BLaER1 treated with 17β-estradiol and CSF1 and Interleukin-3, amounts not matched to agents 10 nM and 100 nM (cell line): ENCODE data around the gene FN3KRP.
"Not testable (repeated sequence)": the region's sequence is repeated elsewhere in the genome, so short reads cannot be mapped to it uniquely, and the experiment has no call there.

Experiments
- H3K27ac ChIP-seq, 11 experiments: shearing (Covaris generic); formaldehyde crosslinking; 2 replicates each; pipeline ENCODE4 v1.8.1; 2022
- H3K27me3 ChIP-seq, 11 experiments: shearing (Covaris generic); formaldehyde crosslinking; 2 replicates each; pipeline ENCODE4 v1.8.1; 2022
- H3K36me3 ChIP-seq, 11 experiments: shearing (Covaris generic); formaldehyde crosslinking; 2 replicates each; pipeline ENCODE4 v1.8.1; 2022
- H3K4me1 ChIP-seq, 10 experiments: shearing (Covaris generic); formaldehyde crosslinking; 2 replicates each; pipeline ENCODE4 v1.8.1; 2022
- H3K4me2 ChIP-seq, 11 experiments: shearing (Covaris generic); formaldehyde crosslinking; 2 replicates each; pipeline ENCODE4 v1.8.1; 2022
- H3K4me3 ChIP-seq, 10 experiments: shearing (Covaris generic); formaldehyde crosslinking; 2 replicates each; pipeline ENCODE4 v1.8.1; 2022
- H3K9ac ChIP-seq, 11 experiments: shearing (Covaris generic); formaldehyde crosslinking; 2 replicates each; pipeline ENCODE4 v1.8.1; 2022
- H3K9me3 ChIP-seq, 11 experiments: shearing (Covaris generic); formaldehyde crosslinking; replicated peaks in 1 of 11; 2 replicates each; pipeline ENCODE4 v1.8.1; 2022
- H4K20me1 ChIP-seq, 11 experiments: shearing (Covaris generic); formaldehyde crosslinking; 2 replicates each; pipeline ENCODE4 v1.8.1; 2022
- Cebpa-rat ChIP-seq, 11 experiments: shearing (Covaris generic); IDR thresholded peaks; 2 replicates each; pipeline ENCODE4 v1.8.1; 2022

Gene FN3KRP

GRCh38 chr17:82769041-82769440, 52.5 kb downstream of the FN3KRP start:
- no peak for TF ChIP-seq Cebpa-rat (IDR thresholded peaks at IDR 0.05)
- no peak overlapping the region for H3K4me2 ChIP-seq
- no peak overlapping the region for H3K9ac ChIP-seq
- H3K27ac ChIP-seq: no peak overlapping the region
- H4K20me1 ChIP-seq: peaks cover 0 to 46% (median 6%) of the 10 kb centered on the region in 11 experiments; a peak in 13 of 22 replicates
- no peaks in the 10 kb centered on the region for H3K27me3 ChIP-seq
- peaks cover 10 to 36% (median 20%) of the 10 kb centered on the region in 10 experiments for H3K4me1 ChIP-seq
- no peaks in the 10 kb centered on the region for H3K9me3 ChIP-seq
- peaks cover 51 to 92% (median 87%) of the 10 kb centered on the region in 11 experiments for H3K36me3 ChIP-seq
- H3K4me3 ChIP-seq: no peak overlapping the region

GRCh38 chr17:82772026-82772425, 55.5 kb downstream of the FN3KRP start:
- TF ChIP-seq Cebpa-rat (IDR thresholded peaks at IDR 0.05): no peak
- peaks cover 0 to 52% (median 29%) of the 10 kb centered on the region in 11 experiments; a peak in 19 of 22 replicates for H4K20me1 ChIP-seq
- H3K27ac ChIP-seq: no peak overlapping the region
- no peak overlapping the region for H3K4me3 ChIP-seq
- peaks cover 20 to 48% (median 33%) of the 10 kb centered on the region in 10 experiments for H3K4me1 ChIP-seq
- H3K36me3 ChIP-seq: peaks cover 46 to 67% (median 64%) of the 10 kb centered on the region in 11 experiments
- H3K27me3 ChIP-seq: peaks cover 0 to 11% (median 0%) of the 10 kb centered on the region in 11 experiments; a peak in 3 of 22 replicates
- no peaks in the 10 kb centered on the region for H3K9me3 ChIP-seq
- H3K4me2 ChIP-seq: peak overlapping the region in 3 of 11 experiments; percentile 1 to 16 (median 7); a peak in 5 of 22 replicates
- no peak overlapping the region for H3K9ac ChIP-seq

GRCh38 chr17:82774456-82774855, 58.0 kb downstream of the FN3KRP start:
- peak overlapping the region; percentile 76 to 99 (median 93) for H3K4me2 ChIP-seq
- peaks cover 0 to 13% (median 0%) of the 10 kb centered on the region in 11 experiments; a peak in 3 of 22 replicates for H3K27me3 ChIP-seq
- peaks cover 0 to 66% (median 40%) of the 10 kb centered on the region in 11 experiments; a peak in 19 of 22 replicates for H4K20me1 ChIP-seq
- H3K27ac ChIP-seq: peak overlapping the region in 2 of 11 experiments; percentile 27 to 41; a peak in 2 of 22 replicates
- not testable (repeated sequence) for H3K9me3 ChIP-seq
- H3K4me3 ChIP-seq: peak overlapping the region in 1 of 10 experiments; percentile 50; a peak in 3 of 20 replicates
- peaks cover 31 to 69% (median 54%) of the 10 kb centered on the region in 10 experiments for H3K4me1 ChIP-seq
- peak overlapping the region in 2 of 11 experiments; percentile 39 to 42; a peak in 3 of 22 replicates for H3K9ac ChIP-seq
- H3K36me3 ChIP-seq: peaks cover 25 to 43% (median 41%) of the 10 kb centered on the region in 11 experiments

GRCh38 chr17:82775001-82775823, 58.7 kb downstream of the FN3KRP start:
- Histone ChIP-seq H3K9me3 (no peaks in the 10 kb centered on the region), H3K4me2 (peak overlapping the region; percentile 76 to 99 (median 93)), H3K27ac (peak overlapping the region in 7 of 11 experiments; percentile 13 to 62 (median 27); a peak in 10 of 22 replicates), H3K4me1 (peaks cover 38 to 77% (median 61%) of the 10 kb centered on the region in 10 experiments), H3K27me3 (peaks cover 0 to 13% (median 0%) of the 10 kb centered on the region in 11 experiments; a peak in 3 of 22 replicates), H4K20me1 (peaks cover 0 to 73% (median 47%) of the 10 kb centered on the region in 11 experiments; a peak in 19 of 22 replicates), H3K4me3 (peak overlapping the region in 8 of 10 experiments; percentile 5 to 50 (median 29); a peak in 13 of 20 replicates), H3K9ac (peak overlapping the region in 8 of 11 experiments; percentile 0 to 49 (median 30); a peak in 10 of 22 replicates), H3K36me3 (peaks cover 18 to 35% (median 33%) of the 10 kb centered on the region in 11 experiments)
- TF ChIP-seq Cebpa-rat (IDR thresholded peaks at IDR 0.05): no peak

GRCh38 chr17:82776454-82776853, 59.9 kb downstream of the FN3KRP start:
- Histone ChIP-seq H4K20me1 (peaks cover 0 to 83% (median 55%) of the 10 kb centered on the region in 11 experiments; a peak in 19 of 22 replicates), H3K4me1 (peaks cover 48 to 86% (median 72%) of the 10 kb centered on the region in 10 experiments), H3K27me3 (peaks cover 0 to 13% (median 0%) of the 10 kb centered on the region in 11 experiments; a peak in 3 of 22 replicates), H3K9ac (peak overlapping the region in 5 of 11 experiments; percentile 2 to 64 (median 49); a peak in 9 of 22 replicates), H3K27ac (peak overlapping the region in 5 of 11 experiments; percentile 29 to 73 (median 36); a peak in 7 of 22 replicates), H3K36me3 (peaks cover 17 to 23% (median 21%) of the 10 kb centered on the region in 11 experiments; a peak in 21 of 22 replicates), H3K4me2 (peak overlapping the region; percentile 67 to 94 (median 87)), H3K9me3 (no peaks in the 10 kb centered on the region), H3K4me3 (peak overlapping the region in 4 of 10 experiments; percentile 7 to 36 (median 17); a peak in 3 of 20 replicates)
- no peak for TF ChIP-seq Cebpa-rat (IDR thresholded peaks at IDR 0.05)
